ENCODE results near the gene GLI3.

The GLI3 gene

GRCh38 chr7:42128703-42129102, 108.3 kb downstream of the GLI3 start:
- DNase-seq, result peak; percentile 49
- in situ Hi-C loops (cut with HindIII; ENCODE audit: low pct_ligation_motif_present, low pct_unique_long_range_greater_than_20kb, low sequenced_read_pairs), result no loop called here

DNA sequence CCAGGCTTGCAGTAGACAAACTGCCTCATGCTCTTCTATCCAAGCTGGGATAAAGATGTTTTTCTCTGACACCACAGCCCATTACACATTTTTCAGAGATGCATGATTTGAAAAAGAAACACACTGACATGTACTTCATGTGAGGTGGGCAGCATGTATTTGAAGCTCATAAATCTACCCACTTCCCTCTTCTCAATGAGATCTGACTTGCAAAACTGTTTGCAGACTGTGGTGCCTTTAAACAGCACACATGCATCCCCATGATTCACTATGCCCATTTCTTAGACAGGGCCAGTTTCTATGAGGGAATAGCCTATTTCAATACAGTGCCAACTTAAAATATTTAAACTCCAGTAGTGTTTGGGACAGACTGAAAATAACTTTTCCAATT, 109.8 kb downstream of the GLI3 start:
- no peak for DNase-seq
- in situ Hi-C loops (cut with HindIII; ENCODE audit: low pct_ligation_motif_present, low pct_unique_long_range_greater_than_20kb, low sequenced_read_pairs), result no loop called here

DNA sequence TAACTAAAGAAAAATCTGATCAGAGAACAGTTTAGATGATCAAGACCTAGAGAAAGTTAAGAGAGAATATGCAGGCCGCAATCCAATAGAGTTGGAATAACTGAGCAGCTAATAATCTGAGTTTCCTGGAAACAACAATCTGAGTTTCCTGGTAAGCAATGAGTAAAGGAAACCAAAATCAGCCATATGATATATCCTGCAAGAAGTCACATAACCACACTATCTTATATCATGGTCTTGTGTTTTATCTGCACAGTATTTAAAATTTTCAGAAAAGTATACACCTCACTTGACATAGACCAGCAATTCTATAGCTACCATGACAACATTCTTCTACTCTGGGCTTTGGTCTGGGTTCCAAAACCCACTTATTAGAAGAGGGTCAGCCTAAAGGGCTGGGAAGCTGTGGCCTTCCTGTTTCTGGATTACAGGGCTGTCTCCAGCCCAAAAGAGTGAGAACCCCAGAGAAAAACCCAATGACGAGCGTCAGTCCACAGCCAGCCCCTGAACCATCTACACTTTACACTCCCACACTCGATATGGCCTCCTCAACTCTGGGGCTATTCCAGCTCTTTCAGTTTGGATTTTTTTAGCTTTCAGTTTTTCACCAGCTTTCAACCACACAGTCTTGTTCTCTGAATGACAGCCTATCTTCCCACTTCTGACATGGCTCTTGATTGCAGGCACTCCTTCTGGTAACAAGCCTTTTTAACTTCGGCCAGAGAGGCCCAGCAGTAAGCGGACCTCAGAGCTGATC, 110.4 kb downstream of the GLI3 start:
- DNase-seq, result no peak
- in situ Hi-C loops (cut with HindIII; ENCODE audit: low pct_ligation_motif_present, low pct_unique_long_range_greater_than_20kb, low sequenced_read_pairs), result no loop called here

DNA sequence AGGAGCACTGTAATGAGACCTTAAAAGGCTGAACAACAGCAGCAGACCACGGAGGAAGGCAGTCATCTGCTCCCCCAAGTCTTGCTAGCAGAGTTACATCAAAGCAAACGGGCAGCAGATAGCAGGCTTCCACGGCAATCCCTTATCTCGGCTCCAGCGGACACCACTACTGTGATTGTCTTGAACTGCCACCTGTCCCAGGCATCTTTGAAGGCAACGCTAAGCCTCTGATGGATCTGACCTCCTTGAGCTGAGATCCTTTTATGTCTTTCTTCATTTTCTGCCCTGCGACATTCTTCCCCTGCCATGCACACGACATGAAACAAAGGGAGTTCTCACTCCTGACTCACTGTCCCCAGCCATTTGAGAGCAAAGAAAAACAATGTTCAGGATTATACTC, 111.7 kb downstream of the GLI3 start:
- in situ Hi-C loops (cut with HindIII; ENCODE audit: low pct_ligation_motif_present, low pct_unique_long_range_greater_than_20kb, low sequenced_read_pairs), result no loop called here
- DNase-seq, result no peak

- in situ Hi-C loops (cut with HindIII; ENCODE audit: low pct_ligation_motif_present, low pct_unique_long_range_greater_than_20kb, low sequenced_read_pairs), result no loop called here
- DNase-seq, result peak; percentile 22
These were observed 113.3 kb downstream of the GLI3 start for GRCh38 chr7:42123716-42124115.

GRCh38 chr7:42120191-42120590, 116.8 kb downstream of the GLI3 start:
- DNase-seq, result no peak
- in situ Hi-C loops (cut with HindIII; ENCODE audit: low pct_ligation_motif_present, low pct_unique_long_range_greater_than_20kb, low sequenced_read_pairs), result no loop called here

DNA sequence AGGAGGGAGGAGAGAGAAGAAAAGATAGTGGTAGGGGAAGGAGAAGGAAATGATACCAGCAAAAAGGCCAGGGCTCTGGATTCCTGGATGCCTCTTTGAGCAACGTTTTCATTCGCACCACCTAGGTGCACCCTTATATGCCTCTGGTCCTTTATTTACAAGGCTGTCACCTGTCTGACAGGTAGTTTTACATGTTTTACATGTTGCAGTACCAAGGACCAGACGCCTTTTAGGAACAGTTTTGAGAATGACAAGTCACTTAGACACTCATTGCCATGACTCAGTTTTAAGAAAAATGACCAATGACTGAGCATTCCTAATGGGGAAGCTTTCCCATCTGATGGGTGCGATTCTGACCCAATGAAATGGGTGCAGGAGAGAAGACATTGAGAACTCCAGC, 119.8 kb downstream of the GLI3 start:
- in situ Hi-C loops (cut with HindIII; ENCODE audit: low pct_ligation_motif_present, low pct_unique_long_range_greater_than_20kb, low sequenced_read_pairs), result no loop called here
- DNase-seq, result no peak

DNA sequence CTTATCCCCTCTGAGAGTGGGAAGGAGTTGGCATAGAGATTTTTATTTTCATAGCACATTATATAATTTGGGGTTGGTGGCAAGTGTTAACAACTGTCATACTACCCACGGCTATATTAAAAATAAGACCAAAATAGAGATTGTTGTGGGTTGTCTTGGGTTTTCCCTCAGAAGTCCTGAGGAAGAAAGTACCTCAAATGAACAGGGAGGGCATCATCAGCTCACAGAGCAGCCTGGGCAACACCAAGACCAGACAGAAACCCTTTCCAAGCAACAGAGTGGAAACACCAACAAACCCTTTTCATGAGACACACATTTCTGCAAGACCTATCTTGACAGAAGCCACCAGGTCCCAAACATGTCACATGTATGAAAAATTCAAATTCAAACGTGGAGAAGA, 121.2 kb downstream of the GLI3 start:
- no peak for DNase-seq
- in situ Hi-C loops (cut with HindIII; ENCODE audit: low pct_ligation_motif_present, low pct_unique_long_range_greater_than_20kb, low sequenced_read_pairs), result no loop called here

GRCh38 chr7:42110333-42110732, 126.7 kb downstream of the GLI3 start:
- DNase-seq, result no peak
- in situ Hi-C loops (cut with HindIII; ENCODE audit: low pct_ligation_motif_present, low pct_unique_long_range_greater_than_20kb, low sequenced_read_pairs), result no loop called here

DNA sequence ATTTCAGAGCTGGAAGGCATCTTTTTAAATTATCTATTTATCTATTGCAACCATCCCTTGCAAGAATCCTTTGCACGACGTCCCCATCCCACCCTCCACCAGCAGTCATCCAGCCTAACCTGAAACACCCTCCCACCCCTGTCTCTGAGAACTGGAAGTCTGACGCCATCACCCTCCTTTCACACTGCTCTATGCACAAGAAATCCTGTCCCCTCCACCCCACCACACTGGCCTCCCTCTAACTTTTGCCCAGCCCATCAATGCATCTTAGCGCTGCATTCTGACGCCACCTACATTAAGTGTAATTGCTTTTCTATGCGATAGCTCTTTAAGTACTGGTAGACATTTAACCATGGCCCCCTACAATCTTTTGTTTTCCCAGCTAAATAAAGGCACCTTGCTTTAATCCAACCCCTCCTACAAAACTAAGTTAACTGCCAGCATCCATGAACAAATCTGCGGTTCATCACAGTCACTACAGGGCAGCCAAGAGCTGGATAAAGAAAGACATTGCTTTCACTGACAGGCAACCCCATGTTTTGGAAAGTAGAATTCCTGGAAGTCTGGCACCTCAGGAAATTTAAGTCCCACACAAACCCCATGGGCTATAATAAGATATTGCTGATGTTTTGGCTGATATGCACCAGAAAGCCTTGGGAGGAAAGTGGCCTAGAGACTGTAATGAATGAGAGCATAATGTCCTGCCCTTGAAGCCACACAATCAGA, 128.0 kb downstream of the GLI3 start:
- in situ Hi-C loops (cut with HindIII; ENCODE audit: low pct_ligation_motif_present, low pct_unique_long_range_greater_than_20kb, low sequenced_read_pairs), result no loop called here
- DNase-seq, result no peak

DNA sequence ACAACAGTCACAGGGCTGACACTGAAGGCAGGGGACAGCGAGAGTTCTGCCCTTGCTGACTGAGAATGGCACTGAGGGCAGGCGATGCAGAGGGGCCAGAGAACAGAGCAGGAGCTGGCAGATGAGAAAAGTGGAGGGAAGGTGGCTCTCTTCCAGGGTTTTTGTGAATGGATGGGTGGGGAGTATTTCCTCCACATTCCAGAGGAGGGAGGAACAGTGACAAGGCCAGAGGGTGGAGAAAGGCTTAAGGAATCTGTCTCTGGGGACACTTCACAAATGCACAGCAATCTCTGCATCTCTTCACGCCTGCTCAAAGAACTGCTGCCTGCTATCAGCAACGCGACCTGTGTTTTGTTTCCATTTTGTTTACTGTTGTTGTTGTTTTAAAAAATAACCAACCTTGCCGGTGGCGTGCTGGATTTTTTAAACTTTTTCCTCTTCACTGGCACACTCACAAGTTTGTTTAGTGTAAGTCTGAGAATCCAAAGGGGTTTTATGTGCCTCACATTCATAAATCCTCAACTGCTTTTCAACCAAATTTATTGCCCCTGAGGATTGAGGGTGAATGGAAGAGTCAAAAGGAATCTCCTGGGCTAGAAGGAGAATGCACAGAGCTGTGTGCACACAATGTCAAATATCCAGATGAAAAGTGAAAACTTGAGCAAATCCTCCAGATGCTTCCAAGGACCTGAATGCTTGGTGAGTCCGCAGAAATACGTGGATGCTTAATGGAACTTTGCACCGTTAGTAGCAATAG, 129.3 kb downstream of the GLI3 start:
- in situ Hi-C loops (cut with HindIII; ENCODE audit: low pct_ligation_motif_present, low pct_unique_long_range_greater_than_20kb, low sequenced_read_pairs), result no loop called here
- DNase-seq, result peak; percentile 29

- DNase-seq, result no peak
- in situ Hi-C loops (cut with HindIII; ENCODE audit: low pct_ligation_motif_present, low pct_unique_long_range_greater_than_20kb, low sequenced_read_pairs), result no loop called here
These were observed 130.4 kb downstream of the GLI3 start for GRCh38 chr7:42106562-42106961.

DNA sequence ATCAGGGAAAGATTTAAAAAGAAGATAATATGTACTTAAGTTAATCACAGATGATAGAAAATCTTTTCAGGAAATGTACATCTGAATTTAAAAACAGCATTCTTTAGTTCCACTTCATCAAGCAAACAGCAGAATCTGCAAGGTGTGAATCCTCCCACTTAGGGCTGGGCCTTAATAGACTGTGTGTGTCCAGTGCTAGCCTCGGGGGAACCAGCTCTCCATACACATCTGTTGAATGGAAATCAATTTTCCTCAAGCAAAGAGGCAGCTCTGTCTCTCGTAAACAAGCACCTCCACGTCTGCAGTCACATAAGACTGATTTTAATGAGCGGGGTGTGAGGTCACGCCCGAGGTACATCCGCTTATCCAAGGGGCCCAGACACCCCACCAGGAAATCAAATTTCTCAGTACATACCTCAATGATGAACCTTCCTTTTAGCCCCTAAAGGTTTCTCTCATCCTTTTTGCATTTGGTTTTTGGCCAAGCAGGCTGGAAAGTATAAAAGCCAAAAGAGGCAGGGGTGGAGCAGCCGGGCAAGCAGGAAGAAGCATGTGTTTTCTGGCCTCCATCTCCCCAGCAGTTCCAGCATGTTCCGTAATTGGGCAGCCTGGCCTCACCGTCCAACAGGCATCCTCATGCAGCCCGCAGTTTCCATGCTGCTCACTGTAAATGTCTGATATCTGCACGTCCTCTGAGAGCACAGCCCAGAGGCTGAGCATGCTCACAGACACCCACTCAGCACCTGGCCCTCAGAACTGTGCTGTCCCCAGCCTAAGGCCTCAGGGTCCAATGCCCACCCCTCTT, 131.3 kb downstream of the GLI3 start:
- in situ Hi-C loops (cut with HindIII; ENCODE audit: low pct_ligation_motif_present, low pct_unique_long_range_greater_than_20kb, low sequenced_read_pairs), result no loop called here
- DNase-seq, result no peak

GRCh38 chr7:42104694-42105093, 132.3 kb downstream of the GLI3 start:
- in situ Hi-C loops (cut with HindIII; ENCODE audit: low pct_ligation_motif_present, low pct_unique_long_range_greater_than_20kb, low sequenced_read_pairs), result no loop called here
- no peak for DNase-seq

DNA sequence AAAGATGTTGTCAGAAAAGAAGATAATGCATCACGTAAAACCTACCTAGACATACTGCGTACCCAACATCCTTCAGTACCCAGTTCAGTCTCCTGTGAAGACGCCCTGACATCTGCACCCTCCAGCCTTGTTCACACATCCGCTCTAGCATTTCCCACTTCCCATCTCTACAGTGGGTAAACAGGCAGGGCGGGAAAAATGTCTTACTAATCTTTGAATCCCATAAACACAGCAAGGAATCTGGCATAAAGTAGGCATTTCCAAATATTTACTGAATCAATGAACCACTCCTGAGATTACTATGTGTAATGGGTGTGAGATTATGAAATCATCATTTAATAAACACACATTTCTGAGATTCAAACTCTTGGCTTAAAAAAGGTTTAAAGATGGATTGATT, 132.8 kb downstream of the GLI3 start:
- DNase-seq, result no peak
- in situ Hi-C loops (cut with HindIII; ENCODE audit: low pct_ligation_motif_present, low pct_unique_long_range_greater_than_20kb, low sequenced_read_pairs), result no loop called here

DNA sequence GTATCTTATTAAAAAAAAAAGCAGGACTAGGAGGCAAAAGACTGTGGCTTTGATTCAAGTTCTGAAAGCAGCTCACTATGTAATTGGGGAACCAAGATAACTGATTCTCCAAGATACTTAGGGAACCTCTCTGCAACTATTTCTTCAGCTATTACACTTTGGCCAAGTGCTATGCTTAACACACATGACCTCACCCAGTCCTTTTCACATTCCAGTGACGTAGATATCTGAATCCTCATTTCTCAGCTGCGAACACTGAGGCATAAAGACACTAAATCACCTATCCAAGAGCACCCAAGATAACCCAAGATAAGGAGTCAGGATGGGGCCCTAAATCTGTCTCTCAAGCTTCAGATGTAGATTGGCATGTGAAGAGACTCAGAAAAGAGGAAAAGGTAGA, 133.6 kb downstream of the GLI3 start:
- in situ Hi-C loops (cut with HindIII; ENCODE audit: low pct_ligation_motif_present, low pct_unique_long_range_greater_than_20kb, low sequenced_read_pairs), result no loop called here
- no peak for DNase-seq

GRCh38 chr7:42103020-42103419, 134.0 kb downstream of the GLI3 start:
- in situ Hi-C loops (cut with HindIII; ENCODE audit: low pct_ligation_motif_present, low pct_unique_long_range_greater_than_20kb, low sequenced_read_pairs), result no loop called here
- no peak for DNase-seq

DNA sequence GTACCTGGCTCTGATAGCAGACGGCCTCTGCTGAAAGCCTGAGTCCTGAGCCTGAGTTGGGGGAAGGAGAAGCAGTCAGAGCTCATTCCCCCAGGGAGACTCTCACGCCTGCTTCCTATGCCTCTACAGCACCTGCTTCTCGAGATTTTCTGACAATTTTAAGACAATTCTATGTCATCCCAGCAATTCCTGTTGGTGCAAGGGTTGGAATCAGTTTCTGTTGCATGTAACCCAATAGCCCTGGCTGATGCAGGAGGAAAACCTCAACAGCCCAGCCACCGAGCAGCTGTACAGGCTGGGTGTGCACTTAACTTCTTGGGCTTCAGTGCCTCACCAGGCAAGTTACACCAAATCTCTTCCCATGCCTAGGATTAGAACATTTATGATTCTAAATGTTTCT, 134.7 kb downstream of the GLI3 start:
- DNase-seq, result no peak
- in situ Hi-C loops (cut with HindIII; ENCODE audit: low pct_ligation_motif_present, low pct_unique_long_range_greater_than_20kb, low sequenced_read_pairs), result no loop called here

GRCh38 chr7:42100156-42100508, 136.9 kb downstream of the GLI3 start:
- in situ Hi-C loops (cut with HindIII; ENCODE audit: low pct_ligation_motif_present, low pct_unique_long_range_greater_than_20kb, low sequenced_read_pairs), result no loop called here
- no peak for DNase-seq
